IMR-90 (cell line): ENCODE measurements around the gene C5AR1. TPM values are rescaled to one million over a fixed set of nuclear protein-coding genes. Genes with fewer than 3 reads are reported as not detected.

Experiments
- ATAC-seq: fragments of 200-7000 bp; cut with Tn5 transposase; 2 replicates; pipeline ENCODE4 v1.9.1; 2020; ENCODE audit warnings: low read depth, mild to moderate bottlenecking, moderate library complexity
- BruUV-seq: library from RNA; stranded (reverse); fragments of 400-500 nt; replicated peaks from 2 replicates; lab custom pipeline; 2021; lab: Mats Ljungman, UMichigan
- CTCF ChIA-PET: fragments of 300-600 bp; formaldehyde crosslinking; extraction: SDS; loops from one replicate; lab custom pipeline; 2021; ENCODE audit warnings: antibody characterized with exemption; lab: Yijun Ruan, JAX
- POLR2A ChIA-PET: fragments of 300-600 bp; sonication (Branson Sonifier 250); formaldehyde crosslinking; loops from one replicate; lab custom pipeline; 2022; ENCODE audit warnings: antibody characterized with exemption; ENCODE audit not compliant: unreplicated experiment; lab: Charles Lee
- DNase-seq: peaks from one replicate; pipeline ENCODE4 v3.0.0; 2013
- H2AFZ ChIP-seq: replicated peaks from 2 replicates; pipeline ENCODE3; 2013; ENCODE audit warnings: low read length, mild to moderate bottlenecking; ENCODE audit not compliant: poor library complexity
- H2AK5ac ChIP-seq: 2 replicates; pipeline ENCODE4 v1.6.1; 2013; ENCODE audit warnings: low read depth, low read length, inconsistent platforms
- H2AK9ac ChIP-seq: replicated peaks from 2 replicates; pipeline ENCODE3; 2013; ENCODE audit warnings: mild to moderate bottlenecking, low read depth, low read length, moderate library complexity; ENCODE audit not compliant: poor library complexity
- H2BK120ac ChIP-seq: 2 replicates; pipeline ENCODE4 v1.6.1; 2013; ENCODE audit warnings: low read depth, low read length, inconsistent platforms
- H2BK15ac ChIP-seq: 3 replicates; pipeline ENCODE4 v1.6.1; 2013; ENCODE audit warnings: low read depth, low read length, inconsistent platforms
- H2BK20ac ChIP-seq: 2 replicates; pipeline ENCODE4 v1.6.1; 2013; ENCODE audit warnings: low read depth, mild to moderate bottlenecking, inconsistent platforms, low read length, moderate library complexity
- H2BK5ac ChIP-seq: 2 replicates; pipeline ENCODE4 v1.6.1; 2013; ENCODE audit warnings: mild to moderate bottlenecking, low read depth, low read length, inconsistent platforms; ENCODE audit not compliant: poor library complexity, severe bottlenecking
- H3K14ac ChIP-seq: replicated peaks from 2 replicates; pipeline ENCODE4 v1.6.1; 2013; ENCODE audit warnings: low read depth, low read length, inconsistent platforms
- H3K18ac ChIP-seq: 2 replicates; pipeline ENCODE4 v1.6.1; 2013; ENCODE audit warnings: low read depth, low read length, control low read depth
- H3K23ac ChIP-seq: 2 replicates; pipeline ENCODE4 v1.6.1; 2013; ENCODE audit warnings: low read depth, low read length, inconsistent platforms
- H3K27ac ChIP-seq: 2 replicates; pipeline ENCODE4 v1.5.1; 2013; ENCODE audit warnings: mild to moderate bottlenecking, control low read depth, low read length; ENCODE audit not compliant: insufficient read depth
- H3K27me3 ChIP-seq: 2 replicates; pipeline ENCODE4 v1.6.1; 2013; ENCODE audit warnings: low read length; ENCODE audit not compliant: control insufficient read depth, insufficient read depth
- H3K36me3 ChIP-seq: 2 replicates; pipeline ENCODE4 v1.6.1; 2013; ENCODE audit warnings: low read length, mixed read lengths; ENCODE audit not compliant: control insufficient read depth, insufficient read depth
- H3K4ac ChIP-seq: 2 replicates; pipeline ENCODE4 v1.6.1; 2013; ENCODE audit warnings: low read depth, low read length, inconsistent platforms
- H3K4me1 ChIP-seq: 2 replicates; pipeline ENCODE4 v1.6.1; 2013; ENCODE audit warnings: low read length, mixed read lengths; ENCODE audit not compliant: control insufficient read depth, insufficient read depth
- H3K4me2 ChIP-seq: 2 replicates; pipeline ENCODE4 v1.6.1; 2013; ENCODE audit warnings: low read depth, mild to moderate bottlenecking, control low read depth, low read length, moderate library complexity
- H3K4me3 ChIP-seq: 2 replicates; pipeline ENCODE4 v1.5.1; 2013; ENCODE audit warnings: low read depth, mild to moderate bottlenecking, control low read depth, low read length, moderate library complexity; ENCODE audit not compliant: insufficient read depth
- H3K56ac ChIP-seq: 2 replicates; pipeline ENCODE4 v1.6.1; 2013; ENCODE audit warnings: low read length, inconsistent platforms; ENCODE audit not compliant: insufficient read depth; ENCODE audit errors: extremely low read depth
- H3K79me1 ChIP-seq, 2 experiments: 2 replicates each; pipeline ENCODE4 v1.6.1; 2013; ENCODE audit warnings: low read length in 2 of 2, inconsistent platforms in 1 of 2, low read depth in 1 of 2
- H3K9ac ChIP-seq: 2 replicates; pipeline ENCODE4 v1.6.1; 2013; ENCODE audit warnings: low read depth, low read length, control low read depth
- H3K9me1 ChIP-seq: 2 replicates; pipeline ENCODE4 v1.6.1; 2013; ENCODE audit warnings: low read length, inconsistent platforms; ENCODE audit not compliant: insufficient read depth
- H3K9me3 ChIP-seq: 2 replicates; pipeline ENCODE4 v1.6.1; 2013; ENCODE audit warnings: low read length; ENCODE audit not compliant: control insufficient read depth, insufficient read depth
- H4K20me1 ChIP-seq: 2 replicates; pipeline ENCODE4 v1.6.1; 2013; ENCODE audit warnings: low read length, inconsistent platforms; ENCODE audit not compliant: insufficient read depth
- H4K5ac ChIP-seq: 2 replicates; pipeline ENCODE4 v1.6.1; 2013; ENCODE audit warnings: mild to moderate bottlenecking, low read depth, low read length, control low read depth
- H4K8ac ChIP-seq, 2 experiments: 2 replicates each; pipeline ENCODE4 v1.6.1; 2013; ENCODE audit warnings: low read depth in 2 of 2, low read length in 2 of 2, control low read depth in 1 of 2, inconsistent platforms in 1 of 2
- H4K91ac ChIP-seq: 2 replicates; pipeline ENCODE4 v1.6.1; 2013; ENCODE audit warnings: low read depth, low read length, inconsistent platforms; ENCODE audit not compliant: insufficient read depth
- BHLHE40 ChIP-seq: fragments of 150-350 bp; IDR thresholded peaks from 2 replicates; pipeline ENCODE4 v1.6.1; 2016; ENCODE audit warnings: mild to moderate bottlenecking, low read depth, low read length
- CEBPB ChIP-seq: IDR thresholded peaks from 2 replicates; pipeline ENCODE4 v1.6.1; 2012; ENCODE audit warnings: low read depth, low read length, improper control_type of control experiment
- CHD1 ChIP-seq: IDR thresholded peaks from 2 replicates; pipeline ENCODE4 v1.6.1; 2012; ENCODE audit warnings: low read depth, low read length, improper control_type of control experiment
- CTCF ChIP-seq: conservative IDR thresholded peaks from 2 replicates; pipeline ENCODE4 v1.5.1; 2012; ENCODE audit warnings: mild to moderate bottlenecking, low read depth, low read length, improper control_type of control experiment
- ELK1 ChIP-seq: fragments of 150-350 bp; IDR thresholded peaks from 2 replicates; pipeline ENCODE4 v1.6.1; 2016; ENCODE audit warnings: low read depth, mild to moderate bottlenecking, low read length, moderate library complexity, borderline replicate concordance
- FOS ChIP-seq: fragments of 150-350 bp; IDR thresholded peaks from 2 replicates; pipeline ENCODE4 v1.6.1; 2016; ENCODE audit warnings: low read depth, low read length
- MAFK ChIP-seq: IDR thresholded peaks from 2 replicates; pipeline ENCODE4 v1.6.1; 2012; ENCODE audit warnings: low read depth, low read length, improper control_type of control experiment
- MAZ ChIP-seq: IDR thresholded peaks from 2 replicates; pipeline ENCODE4 v1.6.1; 2012; ENCODE audit warnings: low read depth, mild to moderate bottlenecking, low read length, improper control_type of control experiment, moderate library complexity, borderline replicate concordance
- MXI1 ChIP-seq: IDR thresholded peaks from 2 replicates; pipeline ENCODE4 v1.6.1; 2012; ENCODE audit warnings: low read depth, mild to moderate bottlenecking, low read length, moderate library complexity, borderline replicate concordance
- NFE2L2 ChIP-seq: fragments of 150-350 bp; IDR thresholded peaks from 2 replicates; pipeline ENCODE4 v1.6.1; 2016; ENCODE audit warnings: low read depth, mild to moderate bottlenecking, low read length
- POLR2A ChIP-seq: IDR thresholded peaks from 2 replicates; pipeline ENCODE4 v1.6.1; 2012; ENCODE audit warnings: mild to moderate bottlenecking, low read depth, low read length
- RAD21 ChIP-seq: IDR thresholded peaks from 2 replicates; pipeline ENCODE4 v1.6.1; 2012; ENCODE audit warnings: low read length, improper control_type of control experiment
- RCOR1 ChIP-seq: IDR thresholded peaks from 2 replicates; pipeline ENCODE4 v1.6.1; 2012; ENCODE audit warnings: mild to moderate bottlenecking, low read length, improper control_type of control experiment; ENCODE audit not compliant: insufficient replicate concordance
- RFX5 ChIP-seq: IDR thresholded peaks from 2 replicates; pipeline ENCODE4 v1.8.0; 2012; ENCODE audit warnings: low read depth, mild to moderate bottlenecking, low read length, moderate library complexity
- SMC3 ChIP-seq: fragments of 150-350 bp; IDR thresholded peaks from 2 replicates; pipeline ENCODE4 v1.6.1; 2016; ENCODE audit warnings: low read depth, mild to moderate bottlenecking, antibody characterized with exemption, low read length, moderate library complexity
- USF2 ChIP-seq: fragments of 150-350 bp; IDR thresholded peaks from 2 replicates; pipeline ENCODE4 v1.6.1; 2017; ENCODE audit warnings: mild to moderate bottlenecking, antibody characterized with exemption, low read length, low read depth
- WGBS, 2 experiments: methylation state at CpG; one replicate each; pipeline versions ENCODE4 v1.1.5 to v1.1.7; 2013; ENCODE audit warnings: missing lambda C conversion rate in 2 of 2; ENCODE audit not compliant: insufficient read length in 1 of 2; ENCODE audit errors: extremely low coverage in 2 of 2; 5-methylcytosine and 5-hydroxymethylcytosine counted together
- dilution Hi-C: fragments of 300-500 bp; cut with HindIII; formaldehyde crosslinking; loops from one replicate; pipeline ENCODE4 v1.14.3; 2018; ENCODE audit warnings: low sequenced_read_pairs; ENCODE audit not compliant: unreplicated experiment
- in situ Hi-C: fragments of 300-500 bp; cut with MboI; formaldehyde crosslinking; loops from 3 replicates; pipeline ENCODE4 v1.14.3; 2019; ENCODE audit warnings: low sequenced_read_pairs, inconsistent platforms, mixed read lengths
- intact Hi-C: fragments of 100-400 bp; cut with micrococcal nuclease; formaldehyde crosslinking; loops from 2 replicates; pipeline ENCODE4 v1.10.0; 2022
- polyA plus RNA-seq, 3 experiments: library from polyadenylated mRNA; depleted of rRNA; stranded (reverse); fragments of >200 nt; gene quantifications; 2 replicates each; pipeline ENCODE4 v1.2.3, GENCODE V29; 2012; ENCODE audit warnings: low replicate concordance in 1 of 3
- total RNA-seq: library from RNA; depleted of rRNA; stranded (reverse); fragments of >200 nt; gene quantifications from 2 replicates; pipeline ENCODE4 v1.2.3, GENCODE V29; 2012

Gene C5AR1
- total and polyA plus RNA-seq, 2 of the 4 experiments (the other 2 are of a cell fraction): under 0.01 to 1.0 TPM

DNA sequence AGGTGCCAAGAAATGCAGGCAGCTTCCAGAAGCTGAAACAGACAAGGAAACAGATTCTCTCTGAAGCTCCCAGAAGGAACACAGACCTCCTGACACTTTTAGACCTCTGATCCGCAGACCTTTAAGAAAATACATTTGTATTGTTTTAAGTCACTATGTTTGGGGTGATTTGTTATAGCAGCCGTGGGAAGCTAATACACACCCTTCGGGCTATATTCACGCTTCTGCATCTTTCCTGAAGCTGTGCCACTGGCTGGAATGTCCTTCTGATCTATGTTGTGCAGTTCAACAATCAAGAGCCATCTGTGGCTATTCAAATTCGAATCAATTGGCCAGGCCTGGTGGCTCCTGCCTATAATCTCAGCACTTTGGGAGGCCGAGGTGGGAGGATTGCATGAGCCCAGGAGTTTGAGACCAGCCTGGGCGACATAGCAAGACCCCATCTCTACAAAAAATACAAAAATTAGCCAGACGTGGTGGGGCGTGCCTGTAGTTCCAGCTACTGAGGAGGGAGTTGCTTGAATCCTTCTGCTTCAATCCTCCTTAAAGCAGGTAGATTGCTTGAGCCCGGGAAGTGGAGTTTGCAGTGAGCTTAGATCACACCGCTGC, 33.6 kb downstream of the C5AR1 start:
- Histone ChIP-seq H2AK5ac (no peak overlapping the region), H2AFZ (no peak overlapping the region), H3K4me3 (no peak overlapping the region), H3K79me1 (no peaks in the 10 kb centered on the region), H4K5ac (no peak overlapping the region), H2BK15ac (no peak overlapping the region), H3K4ac (no peak overlapping the region), H3K4me1 (no peaks in the 10 kb centered on the region), H2BK5ac (no peak overlapping the region), H3K36me3 (no peaks in the 10 kb centered on the region), H2AK9ac (no peak overlapping the region), H3K27ac (no peak overlapping the region), H3K4me2 (no peak overlapping the region), H2BK20ac (no peak overlapping the region), H3K18ac (no peak overlapping the region), H3K9ac (no peak overlapping the region), H4K91ac (no peak overlapping the region), H3K27me3 (peaks cover 5% of the 10 kb centered on the region; the same call in 1 of the 2 replicates), H3K14ac (no peak overlapping the region), H2BK120ac (no peak overlapping the region), H3K56ac (no peak overlapping the region), H3K23ac (no peak overlapping the region), H3K9me1 (no peaks in the 10 kb centered on the region), H4K20me1 (no peaks in the 10 kb centered on the region), H3K9me3 (no peaks in the 10 kb centered on the region), H4K8ac (no peak overlapping the region)
- ChIA-PET CTCF (no interaction called here), POLR2A (no interaction called here)
- in situ Hi-C loops (no loop called here), intact Hi-C loops (no loop called here), dilution Hi-C loops (no loop called here)
- BruUV-seq: no TSS peak
- TF ChIP-seq MAFK (no peak), MXI1 (no peak), RAD21 (no peak), USF2 (no peak), SMC3 (no peak), RFX5 (no peak), MAZ (no peak), RCOR1 (no peak), POLR2A (no peak), ELK1 (no peak), CHD1 (no peak), CEBPB (no peak), CTCF (no peak), NFE2L2 (no peak), FOS (no peak), BHLHE40 (no peak)
- DNase-seq (no peak), ATAC-seq (no peak)
- WGBS, 2 experiments: 96% methylated on average over 3 of the region's 11 CpGs; no CpG with 5 or more reads in 1 of the 2 experiments
